ENCODE data around the gene PADI1.

DNA sequence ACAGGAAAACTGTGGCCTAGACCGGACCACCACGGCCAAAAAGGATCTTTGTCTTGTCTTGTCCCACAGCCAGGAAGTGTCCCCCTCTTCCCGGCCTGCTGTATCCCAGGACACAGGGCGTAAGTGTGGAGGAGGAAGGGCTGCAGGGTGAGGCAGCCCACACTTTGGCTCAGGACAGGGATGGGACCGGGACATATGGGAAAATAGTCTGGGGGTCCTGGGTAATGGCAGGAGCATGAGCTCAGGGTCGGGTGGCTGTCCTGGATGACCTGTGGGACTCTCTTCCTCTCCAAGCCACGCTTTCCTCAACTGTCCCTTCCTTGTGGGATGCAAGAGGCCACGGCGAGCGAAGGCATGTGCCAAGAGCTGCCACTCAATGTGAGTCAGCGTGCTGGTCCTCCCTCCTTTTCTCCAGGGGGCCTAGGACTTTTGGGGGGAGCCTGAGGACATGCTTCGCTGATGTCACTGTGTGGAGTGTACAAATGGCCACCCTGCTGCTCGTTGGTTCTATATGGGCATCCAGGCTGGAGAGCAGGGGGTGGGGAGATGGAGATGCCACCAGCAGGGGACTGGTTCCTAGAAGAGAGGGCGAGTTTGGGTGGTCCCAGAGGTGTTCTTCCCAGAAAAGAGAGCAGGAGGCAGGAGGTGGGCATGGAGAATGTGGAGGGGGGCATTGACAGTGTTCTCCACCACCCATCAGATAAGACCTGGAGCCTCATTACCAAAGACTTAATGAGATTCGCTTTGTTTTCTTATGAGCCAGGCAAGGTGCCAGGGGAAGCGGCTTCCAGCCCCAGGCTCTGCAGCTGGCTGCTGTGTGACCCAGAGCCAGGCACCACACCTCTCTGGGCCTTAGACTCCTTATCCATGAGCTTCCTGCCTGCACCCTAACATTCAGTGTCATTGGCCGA lies 11.5 kb upstream of the PADI1 start:
- TF ChIP-seq POLR2AphosphoS5 (IDR thresholded peaks at IDR 0.05; ENCODE audit: borderline replicate concordance, low read depth, low read length) (no peak), EZH2 (IDR thresholded peaks at IDR 0.05) (no peak)
